Fibroblast of peridontal ligament (primary cell): ENCODE results near the gene SH3GLB2.
A peak's percentile ranks its signal among the peaks of the same experiment; 100 is the strongest.
"Not testable (repeated sequence)": the region's sequence is repeated elsewhere in the genome, so short reads cannot be mapped to it uniquely, and the experiment has no call there.

Source experiments
- DNase-seq: peaks from one replicate; pipeline ENCODE4 v3.0.0-alpha.2; 2010; ENCODE audit errors: extremely low read depth

The SH3GLB2 gene

GRCh38 chr9:129054163-129054851, 26.2 kb upstream of the SH3GLB2 start:
- peak; percentile 27 for DNase-seq

DNA sequence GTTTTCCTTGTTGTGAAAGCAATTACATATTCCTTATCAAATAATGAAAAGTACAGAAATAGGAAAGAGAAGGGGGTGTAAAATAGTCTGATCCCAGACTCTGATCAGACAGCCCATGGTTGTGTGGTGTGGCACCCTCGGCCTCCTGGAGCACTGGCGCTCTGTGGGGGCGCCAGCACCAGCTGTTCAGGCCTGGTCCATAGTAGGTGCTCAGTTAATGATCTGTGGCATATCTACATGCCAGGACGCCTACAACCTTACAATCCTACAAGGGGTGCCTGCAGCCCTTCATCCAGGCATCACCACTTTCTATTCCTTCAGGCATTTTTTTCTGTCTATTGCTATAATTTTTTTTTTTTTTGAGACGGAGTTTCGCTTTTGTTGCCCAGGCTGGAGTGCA, 24.9 kb upstream of the SH3GLB2 start:
- DNase-seq, result no peak

DNA sequence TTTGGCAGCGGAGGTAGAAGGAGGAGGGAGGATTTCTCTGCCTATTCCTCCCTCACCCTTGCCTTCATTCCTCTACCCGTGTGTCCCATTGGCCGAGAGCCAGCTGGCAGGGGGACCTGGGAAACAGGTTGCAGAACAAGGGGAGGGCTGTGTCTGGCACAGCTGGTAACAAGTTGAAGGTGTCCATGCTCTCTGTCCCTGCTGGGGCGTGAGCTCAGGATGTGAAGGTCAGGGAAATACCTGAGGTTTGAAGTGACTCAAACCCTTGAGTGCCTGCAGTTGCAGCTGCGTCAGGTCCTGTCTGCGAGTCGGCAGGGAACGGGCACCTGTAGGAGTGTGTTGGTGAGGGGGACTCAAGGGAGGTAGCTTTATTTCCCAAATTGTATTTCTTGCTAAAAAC, 24.5 kb upstream of the SH3GLB2 start:
- no peak for DNase-seq

- no peak for DNase-seq
These were observed 13.9 kb upstream of the SH3GLB2 start for GRCh38 chr9:129042016-129042415.

DNA sequence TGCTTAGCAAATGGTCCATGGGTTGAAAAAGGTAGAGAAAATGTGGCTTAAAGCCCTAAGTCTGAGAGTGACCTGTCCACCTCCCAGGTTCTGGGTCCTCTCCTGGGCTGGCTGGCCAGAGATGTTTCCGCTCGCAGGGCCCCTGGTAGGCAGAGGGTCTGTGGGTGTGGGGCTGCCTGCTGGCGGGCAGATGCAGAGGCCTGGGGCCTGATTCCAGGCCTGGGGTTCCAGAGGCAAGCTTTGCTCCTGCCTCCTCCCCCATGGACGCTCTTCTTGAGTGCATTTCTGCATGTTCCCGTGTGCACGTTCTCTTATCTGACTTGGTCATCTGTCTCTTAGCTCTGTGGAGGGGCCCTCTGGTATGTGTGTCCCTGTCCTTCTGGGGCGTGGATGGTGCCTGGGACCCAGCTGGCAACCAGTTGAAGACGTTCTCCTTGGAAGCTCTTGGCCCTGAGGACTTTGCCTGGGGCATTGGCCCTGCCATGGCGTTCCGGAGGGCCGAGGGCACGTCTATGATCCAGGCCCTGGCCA, 12.0 kb upstream of the SH3GLB2 start:
- no peak for DNase-seq

GRCh38 chr9:129038109-129038852, 10.2 kb upstream of the SH3GLB2 start:
- no peak for DNase-seq

DNA sequence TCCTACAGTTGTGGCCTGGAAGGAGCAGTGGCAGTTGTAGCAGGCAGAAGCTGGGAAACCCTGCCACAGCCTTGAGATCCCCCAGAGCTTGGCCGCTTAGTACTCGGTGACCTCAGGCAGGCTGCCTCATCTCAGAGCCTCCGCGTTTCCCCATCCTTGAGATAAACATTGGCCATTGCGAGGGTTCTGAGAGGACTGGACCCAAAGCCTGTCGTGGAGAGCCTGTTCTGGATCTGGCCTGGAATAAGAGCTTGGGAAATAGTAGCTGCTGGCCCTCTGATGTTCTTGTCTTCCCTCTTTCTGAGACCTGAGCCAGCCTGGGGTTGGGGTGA, 9.6 kb upstream of the SH3GLB2 start:
- peak; percentile 49 for DNase-seq

DNA sequence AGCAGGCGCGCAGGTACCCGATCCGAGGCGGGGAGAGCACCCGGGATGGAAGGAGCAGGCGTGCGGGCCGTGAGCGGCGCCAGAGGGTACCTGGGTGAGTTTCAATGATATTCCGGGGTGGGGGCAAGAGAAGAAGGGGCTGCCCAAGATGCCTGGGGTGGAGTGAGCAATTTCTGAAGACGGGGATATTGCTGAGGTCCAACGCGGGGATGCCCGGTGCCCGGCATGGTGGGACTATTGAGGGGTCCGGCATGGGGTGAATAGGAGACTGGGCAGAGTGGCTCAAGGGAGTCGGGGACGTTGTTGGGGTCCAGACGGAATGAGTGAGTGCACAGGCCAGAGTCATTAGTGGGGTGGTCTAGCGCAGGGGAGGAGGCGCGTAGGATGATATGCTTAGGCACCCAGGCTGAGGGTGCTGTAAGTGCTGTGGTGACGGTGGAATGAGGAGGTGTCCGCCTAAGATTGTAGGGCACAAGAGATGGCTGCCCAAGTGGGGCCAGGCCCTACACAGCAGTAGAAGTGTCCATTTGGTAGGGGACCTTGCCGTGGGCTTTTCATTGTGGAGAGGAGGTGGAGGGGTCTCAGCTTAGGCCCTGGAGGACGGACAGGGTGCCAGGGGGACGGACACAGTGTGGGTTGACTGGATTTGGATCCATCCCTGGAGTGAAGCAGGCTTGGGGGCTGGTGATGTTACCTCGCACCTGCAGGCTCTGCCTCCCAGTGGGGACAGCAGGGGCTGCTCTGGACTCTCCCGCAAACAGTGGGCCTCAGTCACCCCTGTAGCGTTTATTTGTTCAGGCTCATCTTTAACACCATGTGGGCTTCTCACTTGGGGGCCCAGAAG, 9.0 kb upstream of the SH3GLB2 start:
- DNase-seq, result no peak

DNA sequence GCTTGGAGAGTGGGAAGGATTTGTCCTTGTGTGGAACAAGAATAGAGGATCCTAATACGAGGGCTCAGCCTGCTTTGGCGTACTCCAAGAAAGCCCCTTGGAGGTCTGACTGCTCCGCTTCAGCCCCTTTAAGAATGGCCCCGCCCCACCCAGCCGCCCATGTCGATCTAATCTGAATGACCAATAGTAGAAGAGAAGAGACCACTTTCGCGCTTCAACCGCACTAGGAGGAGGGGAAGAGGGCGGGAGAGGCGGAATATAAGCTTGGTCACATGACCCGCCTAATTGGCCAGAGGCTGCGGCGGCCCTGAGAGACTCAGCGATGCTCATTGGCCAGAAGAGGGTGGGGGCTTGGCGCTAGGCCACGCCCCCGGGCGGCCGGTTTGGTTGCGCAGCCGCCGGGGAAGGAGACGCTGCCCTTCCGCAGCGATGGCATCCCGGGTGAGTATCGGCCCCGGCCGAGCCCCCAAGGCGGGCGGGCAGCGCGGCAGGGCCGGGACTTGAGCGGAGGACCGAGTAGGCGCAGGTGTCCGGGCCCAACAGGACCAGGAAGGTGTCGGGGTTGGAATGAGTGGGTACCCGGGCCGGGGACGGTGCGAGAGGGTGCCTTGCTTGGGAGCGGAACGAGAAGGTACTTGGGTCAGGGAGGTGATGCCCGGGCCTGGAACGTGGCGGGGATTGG, 8.3 kb upstream of the SH3GLB2 start, which contains the start of gene MIGA2:
TSS of gene MIGA2 (plus strand) at position 386 of the 682 bp plus-strand sequence. CDS start 3,969 bp downstream, outside the sequence.
- DNase-seq, result peak; percentile 98

DNA sequence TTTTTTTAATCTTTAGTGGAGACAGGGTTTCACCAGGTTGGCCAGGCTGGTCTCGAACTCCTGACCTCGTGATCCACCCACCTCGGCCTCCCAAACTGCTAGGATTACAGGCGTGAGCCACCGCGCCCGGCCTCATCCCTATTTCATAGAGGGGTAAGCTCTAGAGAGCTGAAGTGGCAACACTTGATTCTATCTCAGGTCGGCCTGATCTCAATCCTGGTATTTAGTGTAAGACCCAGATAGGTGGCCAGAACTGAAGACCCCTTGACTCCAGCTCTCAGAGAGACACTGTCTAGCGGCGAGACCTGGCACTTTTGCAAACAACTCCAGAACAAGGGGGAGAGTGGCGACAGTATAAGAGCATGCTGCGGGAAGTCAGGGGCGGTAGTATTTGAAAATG, 7.7 kb upstream of the SH3GLB2 start:
- DNase-seq, result not testable (repeated sequence)

DNA sequence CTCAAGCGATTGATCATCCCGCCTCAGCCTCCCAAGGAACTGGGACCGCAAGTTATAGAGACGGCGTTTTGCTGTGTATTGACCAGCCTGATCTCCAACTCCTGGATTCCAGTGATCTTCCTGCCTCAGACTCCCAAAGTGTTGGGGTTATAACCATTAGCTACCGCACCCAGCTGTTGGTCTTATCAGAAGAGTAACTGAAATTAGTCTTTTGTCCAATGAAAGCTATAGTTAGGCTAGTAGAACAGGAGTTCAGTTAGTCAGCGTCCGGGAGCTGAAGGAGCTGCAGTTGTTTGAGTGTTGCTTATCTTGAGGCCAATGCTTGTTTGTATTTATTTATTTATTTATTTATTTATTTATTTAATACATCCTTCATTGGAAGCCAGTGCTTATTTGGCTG, 5.1 kb upstream of the SH3GLB2 start:
- no peak for DNase-seq

GRCh38 chr9:129032541-129033159, 4.5 kb upstream of the SH3GLB2 start:
- no peak for DNase-seq

DNA sequence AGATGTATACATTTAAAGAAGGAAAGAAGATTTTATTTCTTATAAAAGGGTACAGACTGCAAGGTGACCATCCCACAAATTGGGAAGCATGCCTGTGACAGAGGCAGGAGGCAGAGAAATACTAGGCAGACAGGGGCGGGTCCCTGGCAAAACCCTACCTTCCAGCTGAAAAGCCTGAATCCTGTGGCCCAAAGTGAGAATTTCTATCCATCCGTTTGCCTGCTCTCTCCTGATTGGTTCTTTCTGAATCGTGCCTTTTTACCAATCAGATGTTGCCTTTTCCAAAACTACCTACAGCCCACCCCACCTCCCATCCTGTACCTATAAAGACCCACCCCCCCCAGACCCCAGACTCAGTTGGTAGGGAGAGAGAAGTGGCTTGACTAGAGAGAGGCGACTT, 3.4 kb upstream of the SH3GLB2 start:
- no peak for DNase-seq

- no peak for DNase-seq
These were observed 2.1 kb upstream of the SH3GLB2 start for GRCh38 chr9:129030191-129030590.

- no peak for DNase-seq
These were observed 393 bp downstream of the SH3GLB2 start for GRCh38 chr9:129027685-129028191.

DNA sequence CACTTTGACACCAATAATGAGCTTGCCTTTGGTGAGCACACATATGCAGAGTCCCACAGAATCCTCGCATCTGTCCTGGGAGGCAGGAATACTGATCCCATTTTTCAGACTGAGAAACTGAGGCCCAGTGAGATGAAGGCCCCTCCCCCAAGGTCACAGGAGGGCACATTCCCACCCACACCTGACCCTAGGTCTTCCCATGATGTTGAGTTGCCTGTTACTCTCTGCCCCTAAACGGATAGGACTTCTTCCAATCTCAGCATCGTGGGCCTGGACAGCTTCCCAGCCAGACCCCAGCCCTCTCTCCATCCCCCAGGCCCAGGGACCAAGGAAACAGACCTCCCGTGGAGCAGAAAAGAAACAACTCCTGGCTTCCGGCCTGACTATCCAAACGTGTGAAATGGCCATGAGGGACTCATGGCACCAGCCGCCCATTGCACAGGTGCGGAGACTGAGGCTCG, 877 bp downstream of the SH3GLB2 start:
- no peak for DNase-seq

- peak; percentile 20 for DNase-seq
These were observed 1.5 kb downstream of the SH3GLB2 start for GRCh38 chr9:129026442-129027223.

GRCh38 chr9:129023908-129024233, 4.3 kb downstream of the SH3GLB2 start:
- no peak for DNase-seq

DNA sequence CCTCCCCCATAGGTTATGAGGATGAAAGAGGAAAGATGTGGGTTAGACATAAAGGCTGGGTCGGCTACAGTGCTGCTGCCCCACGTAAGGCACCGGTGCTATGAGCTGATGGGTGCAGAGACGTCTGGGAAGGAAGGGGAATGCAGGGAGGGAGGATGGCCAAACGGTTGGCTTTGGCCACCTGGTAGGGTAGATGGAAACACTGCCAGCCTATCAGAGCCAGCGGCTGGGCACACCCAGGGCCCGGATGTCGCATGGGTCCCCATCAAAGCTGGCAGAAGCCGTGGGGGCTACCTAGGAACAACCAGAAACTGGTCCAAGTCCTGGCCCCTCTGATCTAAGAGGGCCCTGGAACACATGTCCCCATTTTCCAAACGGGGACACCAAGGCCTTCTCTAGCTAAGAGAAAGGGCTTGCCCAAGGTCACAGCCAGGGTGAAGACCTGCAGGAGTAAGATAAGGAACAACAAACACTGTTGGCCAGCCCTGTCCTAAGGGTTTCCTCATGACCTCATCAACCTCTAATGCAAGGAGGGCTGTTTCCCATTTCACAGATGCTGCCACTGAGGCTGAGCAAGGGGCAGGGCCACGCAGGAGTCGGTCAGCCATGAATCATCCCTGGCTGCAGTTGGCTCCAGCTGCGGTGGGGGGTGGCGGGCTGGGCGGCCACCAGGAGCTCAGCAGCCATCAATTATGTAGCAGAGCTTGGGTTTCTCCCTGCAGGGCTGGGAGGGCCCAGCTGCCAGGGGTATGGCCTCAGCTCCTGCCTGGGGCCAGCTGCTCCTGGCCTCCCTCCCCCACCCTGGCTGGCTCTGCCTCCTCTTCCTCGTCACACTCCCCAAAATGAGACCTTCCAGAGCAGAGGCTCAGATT, 4.9 kb downstream of the SH3GLB2 start:
- DNase-seq, result peak; percentile 81
